GM10847 (cell line): Measurements from ENCODE around the gene NR1H4.

ENCODE experiments used
- POLR2A ChIP-seq: IDR thresholded peaks from 2 replicates; pipeline ENCODE4 v1.6.1; 2011; ENCODE audit not compliant: insufficient read length; ENCODE audit errors: extremely low read depth

The NR1H4 gene

DNA sequence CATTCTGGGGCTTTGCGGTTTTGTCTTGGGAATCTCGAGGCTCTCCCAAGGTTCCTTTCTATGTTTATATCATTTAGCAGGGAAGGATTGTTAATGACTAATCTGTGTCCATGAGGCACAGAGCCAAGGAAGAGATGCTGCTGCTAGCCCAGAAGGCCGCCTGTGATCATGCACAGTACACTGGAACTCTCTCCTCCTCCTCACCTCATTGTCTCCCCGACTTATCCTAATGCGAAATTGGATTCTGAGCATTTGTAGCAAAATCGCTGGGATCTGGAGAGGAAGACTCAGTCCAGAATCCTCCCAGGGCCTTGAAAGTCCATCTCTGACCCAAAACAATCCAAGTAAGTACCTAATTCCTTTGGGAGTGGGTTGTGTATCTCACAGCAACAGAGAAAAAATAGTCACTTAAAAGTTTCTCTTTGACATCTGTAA is at the start of gene NR1H4:
Gene NR1H4 (plus strand): TSS at position 151 of the 435 bp plus-strand sequence. CDS start 19,458 bp downstream, outside the sequence.
- no peak for TF ChIP-seq POLR2A

GRCh38 chr12:100426145-100426544 is 47.5 kb upstream of the NR1H4 start:
- TF ChIP-seq POLR2A: no peak

DNA sequence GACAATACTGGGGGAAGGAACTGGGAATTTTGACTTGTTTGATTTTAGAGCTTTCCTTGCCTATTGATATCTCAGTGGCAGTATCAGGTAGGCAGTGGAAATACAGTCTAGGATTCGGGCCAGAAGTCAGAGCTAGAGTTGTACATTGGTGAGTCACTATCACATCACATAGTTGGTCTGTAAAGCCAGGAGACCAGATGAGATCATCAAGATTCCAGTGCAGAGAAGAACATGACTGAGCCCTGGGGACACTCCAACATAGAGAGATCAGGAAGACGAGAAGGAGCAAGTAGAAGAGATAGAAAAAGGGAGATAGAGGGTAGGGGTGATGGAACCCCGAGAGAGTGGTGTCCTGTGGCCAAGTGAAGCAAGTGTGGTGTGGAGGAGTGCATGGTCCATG is 46.6 kb upstream of the NR1H4 start:
- no peak for TF ChIP-seq POLR2A

DNA sequence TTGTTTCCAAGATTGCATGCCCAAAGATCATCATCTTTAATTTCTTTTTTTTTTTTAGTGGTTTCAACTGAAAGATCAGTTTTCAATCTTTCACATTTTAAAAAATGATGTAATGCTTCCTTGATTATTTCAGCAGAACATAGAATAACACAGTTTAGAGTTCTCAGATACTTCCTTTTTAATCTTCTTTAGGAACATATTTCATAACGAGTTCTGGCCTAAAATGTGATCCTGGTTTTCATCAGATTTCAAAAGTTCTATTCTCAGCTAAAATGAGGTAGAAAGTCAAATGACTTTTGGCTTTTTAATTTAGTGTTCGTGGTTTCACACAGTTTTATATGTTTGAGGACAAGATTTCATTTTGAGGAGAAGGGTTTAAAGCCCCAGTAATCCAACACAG is 40.0 kb upstream of the NR1H4 start:
- TF ChIP-seq POLR2A: no peak

DNA sequence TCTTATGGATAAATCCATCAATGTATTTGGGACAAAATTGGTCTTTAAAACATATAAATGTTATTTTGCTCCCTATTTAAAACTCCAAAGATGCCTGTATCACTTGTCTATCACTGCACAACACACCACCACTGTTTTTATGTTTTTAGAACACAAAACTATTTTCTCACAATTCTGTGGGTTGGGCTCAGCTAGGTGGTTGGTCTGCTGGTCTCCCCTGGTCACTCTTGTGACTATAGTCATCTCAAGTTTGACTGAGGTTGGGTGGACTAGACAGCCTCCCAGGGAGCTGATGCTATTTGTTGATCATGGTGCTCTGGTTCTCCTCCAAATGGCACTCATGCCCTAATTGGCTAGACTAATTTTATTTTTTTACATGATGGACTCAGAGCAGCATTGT is 39.5 kb upstream of the NR1H4 start:
- TF ChIP-seq POLR2A: no peak

DNA sequence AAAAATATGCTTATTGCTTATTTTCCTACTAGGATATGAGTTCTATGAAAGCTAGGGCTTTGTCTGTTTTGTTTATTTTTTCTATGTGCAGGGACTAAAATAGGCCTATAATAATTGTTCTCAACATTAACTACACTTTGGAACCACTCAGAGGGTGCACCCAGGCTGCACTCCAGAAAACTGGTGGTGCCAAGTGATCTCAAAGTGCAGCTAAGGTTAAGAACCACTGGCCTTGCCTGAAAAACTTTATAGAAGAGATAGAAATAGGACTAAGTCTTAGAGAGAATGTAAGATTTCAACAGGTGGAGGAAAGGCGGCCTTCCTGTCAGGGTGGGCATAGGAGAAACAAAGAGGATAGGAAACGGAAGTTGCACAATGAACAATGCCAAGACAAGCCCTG is 37.7 kb upstream of the NR1H4 start:
- no peak for TF ChIP-seq POLR2A

DNA sequence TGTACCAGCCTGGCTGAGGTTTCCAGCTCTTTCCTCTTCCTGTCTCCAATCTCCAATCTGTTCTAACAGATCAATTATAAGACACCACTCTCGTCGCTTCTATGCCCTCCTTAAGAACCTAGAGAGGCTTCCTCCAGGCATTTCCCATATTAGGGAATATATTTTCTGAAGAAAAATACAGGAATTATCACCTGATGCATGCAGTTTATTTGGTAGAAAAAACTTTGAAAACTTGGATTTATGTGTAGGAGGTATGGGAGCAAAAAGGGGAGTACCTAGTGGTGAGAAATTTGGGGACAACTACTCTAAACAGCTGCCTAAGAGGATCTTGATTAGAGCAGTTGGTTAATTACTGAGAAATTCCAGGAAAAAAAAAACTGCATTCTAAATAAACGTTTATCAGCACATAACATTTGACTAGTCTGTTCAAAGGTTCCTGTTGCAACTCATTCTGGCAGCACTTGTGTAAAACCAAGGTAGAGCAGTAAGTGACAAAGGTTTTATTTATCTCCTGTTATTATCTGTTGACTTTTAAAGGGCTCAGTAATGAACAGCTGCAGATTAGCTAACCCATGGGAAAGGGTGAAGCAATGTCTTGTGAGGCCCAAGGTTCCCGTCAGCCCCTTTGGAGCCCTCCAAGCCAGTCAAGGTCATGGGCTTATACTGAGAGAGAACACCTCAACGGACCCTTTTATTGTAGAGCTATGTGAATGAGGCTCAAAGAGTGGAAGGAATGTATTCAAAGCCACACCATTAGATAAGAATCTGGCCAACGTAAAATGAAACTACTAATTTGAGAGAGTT is 36.4 kb upstream of the NR1H4 start:
- no peak for TF ChIP-seq POLR2A

DNA sequence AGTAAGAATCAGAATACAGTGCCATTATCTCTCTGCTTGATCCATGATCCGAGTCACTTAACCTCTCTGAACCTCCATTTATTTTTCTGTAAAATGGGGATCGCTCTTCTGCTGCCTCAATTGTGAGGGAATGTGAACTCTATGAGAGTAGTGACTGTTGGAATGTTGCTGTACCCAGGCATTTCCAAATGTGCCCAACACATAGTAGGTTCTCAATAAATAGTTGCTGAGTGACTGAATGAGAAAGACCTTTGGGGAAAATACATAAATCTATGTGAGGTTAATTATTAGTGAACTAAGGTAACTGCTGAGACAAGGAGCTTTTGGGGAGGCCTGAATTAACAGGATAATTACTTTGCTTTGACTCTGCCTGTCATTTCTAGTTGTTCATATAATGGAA is 33.9 kb upstream of the NR1H4 start:
- TF ChIP-seq POLR2A: no peak

- TF ChIP-seq POLR2A: no peak
These were observed 31.3 kb upstream of the NR1H4 start for GRCh38 chr12:100442403-100442802.

DNA sequence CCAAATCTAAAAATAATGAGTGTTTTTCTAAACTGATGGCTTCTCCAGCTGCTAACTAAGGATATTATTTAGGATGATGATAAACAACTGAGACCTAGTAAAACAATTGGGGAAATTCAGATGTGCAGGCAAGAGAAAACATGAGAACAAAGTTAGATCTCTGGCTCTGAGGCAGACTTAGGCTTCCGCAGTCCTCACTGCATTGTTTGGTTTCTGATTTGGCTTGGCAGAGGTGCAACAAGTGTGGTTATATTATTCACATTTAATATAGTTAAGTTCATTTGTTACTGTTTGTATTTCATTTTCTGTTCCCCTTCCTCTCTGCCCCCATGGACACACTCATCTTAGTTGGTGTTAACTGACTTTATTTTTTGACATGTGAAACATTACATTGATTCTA is 30.2 kb upstream of the NR1H4 start:
- no peak for TF ChIP-seq POLR2A

DNA sequence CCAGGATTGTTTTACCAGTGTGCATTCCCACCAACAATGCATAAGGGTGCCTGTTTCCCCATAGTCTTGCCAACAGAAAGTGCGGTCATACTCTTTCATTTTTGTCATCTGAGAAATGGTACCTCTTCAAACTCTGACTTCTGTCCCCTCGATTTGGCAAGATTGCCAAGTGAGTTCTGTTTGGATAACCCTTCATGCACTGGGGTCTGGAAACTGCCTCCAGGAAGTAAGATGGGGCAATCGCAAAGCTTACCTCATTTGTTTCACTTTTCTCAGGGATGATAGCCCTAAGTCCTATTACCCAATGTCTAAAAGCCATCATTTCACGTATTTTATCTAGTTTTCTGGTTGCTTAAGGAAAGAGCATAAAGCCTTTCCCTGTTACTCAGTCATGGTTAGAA is 28.6 kb upstream of the NR1H4 start:
- no peak for TF ChIP-seq POLR2A

GRCh38 chr12:100447381-100447780 is 26.3 kb upstream of the NR1H4 start:
- TF ChIP-seq POLR2A: no peak

DNA sequence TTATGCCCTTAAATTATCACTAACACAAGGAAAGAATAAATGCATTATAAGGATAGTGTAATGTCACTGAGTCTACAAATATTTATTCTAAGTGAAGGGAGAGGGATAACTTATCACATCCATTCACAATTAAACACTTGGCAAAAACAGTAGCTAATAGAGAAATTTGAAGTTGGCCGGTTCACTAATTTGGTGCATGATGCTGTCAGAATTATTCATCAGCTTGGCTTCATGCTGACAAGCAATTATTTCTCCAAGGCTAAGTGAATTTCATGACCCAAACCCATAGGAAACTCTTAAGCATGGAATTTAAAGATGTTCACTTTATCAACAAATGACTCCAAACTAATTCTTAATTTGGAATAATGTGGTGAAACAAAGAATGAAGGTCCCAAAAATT is 25.0 kb upstream of the NR1H4 start:
- no peak for TF ChIP-seq POLR2A

GRCh38 chr12:100450735-100451134 is 22.9 kb upstream of the NR1H4 start:
- TF ChIP-seq POLR2A: no peak

GRCh38 chr12:100453951-100454350 is 19.7 kb upstream of the NR1H4 start:
- no peak for TF ChIP-seq POLR2A

DNA sequence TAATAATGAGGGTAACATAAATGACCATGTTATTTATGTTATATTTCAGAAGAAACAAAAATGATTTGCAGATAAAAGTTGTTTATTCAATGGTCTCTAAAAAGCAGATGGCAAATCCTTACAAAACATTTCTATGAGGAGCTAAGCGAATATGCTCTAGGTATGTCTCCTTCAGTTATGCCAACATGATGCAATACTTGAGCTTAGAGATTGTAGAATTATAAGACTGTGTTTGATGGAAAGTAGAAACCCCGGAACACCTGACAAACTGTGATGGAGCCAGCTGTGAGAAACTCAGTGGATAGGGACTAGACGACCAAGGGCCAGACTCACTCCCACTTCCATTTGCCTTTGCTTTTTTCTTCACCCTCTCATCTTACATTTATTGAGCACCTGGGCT is 17.8 kb upstream of the NR1H4 start:
- TF ChIP-seq POLR2A: no peak

GRCh38 chr12:100458191-100458590 is 15.5 kb upstream of the NR1H4 start:
- TF ChIP-seq POLR2A: no peak
